Measurements from ENCODE around the gene CEP112.

Gene CEP112

DNA sequence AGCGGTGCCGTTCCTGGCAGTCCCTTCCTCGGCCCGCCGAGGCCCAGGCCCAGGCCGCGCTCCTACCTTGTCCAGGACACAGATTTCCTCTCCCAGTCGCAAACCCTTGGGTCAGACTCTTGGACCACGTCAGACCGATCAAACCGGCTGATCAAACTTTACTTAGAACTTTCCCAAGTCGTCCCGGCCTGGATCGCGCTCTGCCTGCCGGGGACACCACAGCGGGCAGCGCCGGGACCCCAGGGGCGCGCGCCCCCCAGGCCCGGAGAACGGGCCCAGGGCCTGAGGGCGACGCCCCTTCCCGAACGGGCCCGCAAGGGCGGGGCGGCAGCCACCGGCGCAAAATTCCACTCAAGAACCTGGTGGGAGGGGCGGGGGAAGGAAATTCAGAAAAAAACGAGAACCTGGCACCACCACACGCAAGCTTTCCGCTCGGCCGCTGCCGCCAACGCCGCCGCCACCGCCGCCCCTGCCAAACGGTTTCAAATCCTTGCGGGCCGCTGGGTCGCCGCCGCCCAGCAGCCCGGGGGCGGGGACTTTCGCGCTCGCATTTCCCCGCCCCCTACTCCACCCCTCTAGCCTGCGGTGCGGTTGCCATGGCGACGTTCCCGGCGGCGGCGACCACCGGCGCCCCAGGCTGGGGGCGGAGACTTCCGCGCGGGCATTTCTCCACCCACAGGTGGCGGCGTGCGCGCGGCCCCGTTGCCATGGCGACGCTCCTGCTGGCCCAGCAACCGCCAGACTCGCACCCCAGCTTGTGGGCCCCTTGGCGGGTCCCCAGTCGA is at the start of gene CEP112:
Gene CEP112, minus strand, starts transcription at position 541 of the 785 bp plus-strand sequence.
- no peak for FAIRE-seq

DNA sequence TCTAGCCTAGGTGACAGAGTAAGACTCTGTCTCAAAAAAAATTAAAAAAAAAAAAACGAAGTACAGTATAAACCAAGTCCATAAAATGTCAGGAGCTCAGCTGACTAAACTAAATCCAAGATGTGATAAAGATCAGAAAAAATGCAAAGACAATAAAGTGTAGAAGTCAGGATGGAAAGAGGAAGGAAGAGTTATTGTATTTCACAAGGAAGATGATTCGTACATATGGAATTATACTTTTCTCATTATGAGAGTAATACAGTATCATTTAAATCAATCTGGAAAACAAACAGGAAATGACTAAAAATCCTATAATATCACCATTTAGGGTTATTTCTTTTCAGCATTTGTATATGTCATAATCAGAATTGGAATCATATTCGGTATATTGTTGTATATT is 48.7 kb upstream of the CEP112 start:
- no peak for FAIRE-seq

DNA sequence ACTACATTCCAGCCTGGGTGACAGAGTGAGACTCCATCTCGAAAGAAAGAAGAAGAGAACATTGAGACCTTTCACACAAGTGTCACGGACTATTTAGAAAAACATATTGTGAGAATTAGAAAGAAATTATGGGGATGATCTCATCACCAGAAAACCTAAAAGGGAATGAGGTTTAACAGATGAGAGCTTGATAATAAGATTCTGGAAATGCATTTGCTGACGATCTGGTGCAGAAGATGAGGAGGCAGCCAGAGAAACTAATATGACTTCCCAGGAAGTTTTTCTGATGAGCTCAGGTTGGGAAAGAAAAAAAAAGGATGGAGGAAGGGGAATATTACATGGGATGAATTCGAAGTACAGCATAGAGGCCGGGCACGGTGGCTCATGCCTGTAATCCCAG is 48.1 kb upstream of the CEP112 start:
- FAIRE-seq: no peak

DNA sequence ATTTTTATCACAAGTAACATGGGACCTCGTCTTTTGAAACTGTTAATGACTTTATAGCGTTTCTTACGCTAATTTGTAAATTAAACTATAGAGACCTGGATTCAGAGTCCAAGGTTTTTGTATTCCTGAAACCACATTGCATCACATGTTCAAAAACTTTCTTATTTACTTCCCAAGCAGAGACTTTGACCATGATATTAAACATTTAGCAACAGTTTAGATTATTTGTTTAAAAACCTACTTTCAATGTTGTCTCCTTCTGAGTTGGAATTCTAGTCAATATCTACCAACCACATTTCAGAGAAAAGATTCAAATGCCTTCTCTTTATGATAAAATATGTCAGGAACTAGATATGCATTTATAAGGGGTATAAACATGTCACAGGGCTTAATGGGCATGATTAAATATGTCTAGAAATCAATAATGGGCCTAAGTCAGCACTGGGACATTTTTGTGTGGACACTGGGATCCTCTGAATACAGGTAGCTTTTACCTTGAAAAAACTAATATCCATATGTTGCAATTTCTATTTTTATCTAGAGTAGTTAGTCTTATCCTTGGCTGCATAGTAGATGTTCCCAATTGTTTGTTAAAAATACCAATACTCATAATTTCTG is 43.6 kb upstream of the CEP112 start:
- FAIRE-seq: no peak

DNA sequence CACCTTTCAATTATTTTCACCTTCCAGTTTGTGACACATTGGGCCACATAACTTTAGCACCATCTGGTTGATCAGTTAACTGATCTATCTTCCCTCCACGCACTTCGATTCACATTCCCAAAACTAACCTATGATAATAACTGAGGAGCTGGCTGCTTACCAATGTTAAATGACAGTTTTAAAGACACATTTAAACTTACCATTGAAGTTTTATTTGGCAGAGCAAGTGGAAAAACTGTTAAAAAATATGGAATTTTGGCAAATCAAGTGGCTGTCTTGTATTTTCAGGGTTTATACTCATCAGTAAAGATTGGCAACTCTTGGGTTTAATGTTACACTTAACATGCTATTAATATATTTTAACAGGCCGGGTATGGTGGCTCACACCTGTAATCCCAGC is 42.7 kb upstream of the CEP112 start:
- FAIRE-seq: no peak

DNA sequence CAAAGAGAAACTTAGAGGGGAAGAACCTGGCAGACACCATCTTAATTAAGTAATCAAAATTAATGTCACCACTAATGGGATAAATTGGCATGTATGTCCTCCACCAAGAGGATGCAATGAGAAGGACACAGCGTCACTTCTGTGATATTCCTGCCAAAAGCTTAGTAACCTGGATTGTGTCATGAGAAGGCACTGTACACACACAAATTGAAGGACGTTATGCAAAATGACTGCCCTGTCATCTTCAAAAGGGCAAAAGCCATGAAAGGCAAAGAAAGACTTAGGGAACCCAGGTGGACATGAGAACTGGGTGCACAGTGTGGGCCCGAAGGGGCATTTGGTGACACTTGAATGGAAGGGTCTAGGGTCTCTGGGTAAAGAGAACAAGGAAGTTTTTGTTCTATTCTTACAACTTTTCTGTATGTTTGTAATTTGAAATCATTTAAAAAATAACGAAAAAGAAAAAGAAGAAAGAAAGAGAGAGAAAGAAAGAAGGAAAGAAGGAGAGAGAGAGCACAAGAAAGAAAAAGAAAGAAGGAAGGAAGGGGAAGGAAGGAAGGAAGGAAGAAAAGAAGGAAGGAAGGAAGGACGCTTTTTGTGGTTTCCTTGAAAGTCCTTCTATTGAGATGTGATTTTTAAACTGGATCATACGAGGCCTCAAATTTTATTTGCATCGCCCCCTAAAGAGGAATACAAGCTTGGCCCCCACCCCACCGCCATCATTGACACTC is 41.3 kb upstream of the CEP112 start:
- no peak for FAIRE-seq

DNA sequence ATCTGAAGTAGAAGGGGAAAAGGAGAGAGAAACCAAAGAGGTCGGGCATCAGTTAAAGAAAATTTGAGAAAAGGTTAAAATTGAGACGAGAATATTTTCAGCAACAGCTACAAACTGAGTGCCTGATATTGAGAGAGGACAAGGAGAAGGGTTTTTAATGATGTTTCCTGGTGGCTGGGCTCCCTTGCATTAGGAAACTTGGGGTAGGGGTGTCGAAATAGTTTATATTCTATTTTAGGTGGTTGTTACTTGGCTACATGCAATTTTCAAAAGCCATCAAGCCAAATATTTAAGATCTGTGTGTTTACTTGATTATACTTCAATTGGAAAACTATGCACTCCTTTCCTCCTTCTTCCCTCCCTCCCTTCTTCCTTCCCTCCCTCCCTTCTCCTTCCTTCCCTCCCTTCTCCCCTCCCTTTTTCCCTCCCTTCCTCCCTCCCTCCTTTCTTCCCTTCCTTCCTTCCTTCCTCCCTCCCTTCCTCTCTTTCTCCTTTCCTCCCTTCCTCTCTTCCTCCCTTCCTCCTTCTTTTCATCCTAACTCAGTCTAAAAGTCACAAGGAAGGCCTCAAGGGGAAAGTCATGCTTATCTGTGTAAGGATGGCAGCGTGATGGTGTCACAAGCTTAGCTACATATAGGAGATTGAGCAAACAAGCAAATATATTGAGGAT is 39.1 kb upstream of the CEP112 start:
- no peak for FAIRE-seq

DNA sequence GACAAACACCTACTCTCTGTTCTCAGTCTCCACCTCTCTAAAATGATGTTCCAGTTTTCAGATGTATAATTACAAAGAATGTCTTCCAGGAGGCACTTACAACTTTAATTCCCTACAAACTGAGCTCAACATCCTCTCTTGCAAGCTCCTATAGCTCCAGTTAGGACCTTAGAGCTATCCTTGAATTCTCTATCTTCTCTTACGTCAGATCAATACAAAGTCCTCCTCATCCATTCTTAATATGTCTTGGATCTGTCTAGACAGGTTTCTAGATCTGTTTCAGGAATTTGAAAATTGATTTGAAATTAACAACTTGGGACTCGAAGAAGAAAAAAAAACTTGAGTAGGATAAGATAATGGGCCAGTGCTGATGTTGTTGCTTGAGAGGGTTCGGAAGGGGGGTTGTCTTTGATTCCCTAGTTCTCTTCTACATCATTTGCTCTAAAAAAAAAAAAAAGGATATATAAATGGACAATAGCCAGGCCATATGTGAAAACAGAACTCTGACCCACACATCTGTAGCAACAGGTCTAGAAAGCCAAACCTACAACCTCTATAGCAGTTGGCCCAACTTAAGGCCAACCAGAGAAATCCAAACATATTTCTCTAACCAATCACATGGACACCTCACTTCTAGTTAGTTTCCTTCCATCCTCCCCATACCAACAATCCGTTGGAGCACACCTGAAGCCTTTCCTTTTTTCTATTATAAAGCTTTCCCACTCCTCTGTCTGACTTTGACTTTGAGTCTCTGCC is 38.0 kb upstream of the CEP112 start:
- FAIRE-seq: no peak

DNA sequence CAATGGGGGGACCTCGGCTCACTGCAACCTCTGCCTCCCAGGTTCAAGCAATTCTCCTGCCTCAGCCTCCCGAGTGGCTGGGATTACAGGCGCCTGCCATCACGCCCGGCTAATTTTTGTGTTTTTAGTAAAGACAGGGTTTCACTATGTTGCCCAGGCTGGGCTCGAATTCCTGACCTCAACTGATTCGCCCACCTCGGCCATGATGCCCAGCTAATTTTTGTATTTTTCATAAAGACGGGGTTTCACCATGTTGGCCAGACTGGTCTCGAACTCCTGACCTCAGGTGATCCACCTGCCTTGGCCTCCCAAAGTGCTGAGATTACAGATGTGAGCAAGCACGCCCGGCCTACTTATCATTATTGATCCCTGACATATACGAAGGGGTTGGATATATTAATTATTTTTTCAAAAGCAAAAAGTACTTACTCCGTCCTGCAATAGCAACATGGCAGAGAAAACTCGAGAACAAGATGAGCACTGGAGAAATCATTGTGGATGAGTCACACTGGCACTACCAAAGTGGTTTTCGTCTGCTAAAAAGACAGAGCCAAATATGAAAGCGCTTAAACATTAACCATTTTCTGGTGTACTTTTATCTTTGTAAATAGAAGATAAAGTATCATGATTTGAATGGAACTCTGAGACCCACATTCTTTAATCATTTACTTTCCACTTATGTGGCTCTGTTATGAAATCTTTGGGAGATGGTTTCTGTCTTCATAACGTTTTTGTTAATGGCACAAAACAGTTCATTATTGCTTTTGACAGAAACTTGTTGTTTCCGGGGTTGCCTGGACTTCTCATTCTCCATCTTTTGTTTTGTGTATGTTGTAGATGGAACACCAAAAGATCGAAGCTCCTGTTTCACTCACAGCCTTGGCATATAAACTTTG is 37.2 kb upstream of the CEP112 start, which contains the start of gene APOH:
Gene APOH, minus strand, starts transcription at position 529 of the 896 bp plus-strand sequence. Its CDS starts 36 bp downstream, at position 493.
- FAIRE-seq: no peak

DNA sequence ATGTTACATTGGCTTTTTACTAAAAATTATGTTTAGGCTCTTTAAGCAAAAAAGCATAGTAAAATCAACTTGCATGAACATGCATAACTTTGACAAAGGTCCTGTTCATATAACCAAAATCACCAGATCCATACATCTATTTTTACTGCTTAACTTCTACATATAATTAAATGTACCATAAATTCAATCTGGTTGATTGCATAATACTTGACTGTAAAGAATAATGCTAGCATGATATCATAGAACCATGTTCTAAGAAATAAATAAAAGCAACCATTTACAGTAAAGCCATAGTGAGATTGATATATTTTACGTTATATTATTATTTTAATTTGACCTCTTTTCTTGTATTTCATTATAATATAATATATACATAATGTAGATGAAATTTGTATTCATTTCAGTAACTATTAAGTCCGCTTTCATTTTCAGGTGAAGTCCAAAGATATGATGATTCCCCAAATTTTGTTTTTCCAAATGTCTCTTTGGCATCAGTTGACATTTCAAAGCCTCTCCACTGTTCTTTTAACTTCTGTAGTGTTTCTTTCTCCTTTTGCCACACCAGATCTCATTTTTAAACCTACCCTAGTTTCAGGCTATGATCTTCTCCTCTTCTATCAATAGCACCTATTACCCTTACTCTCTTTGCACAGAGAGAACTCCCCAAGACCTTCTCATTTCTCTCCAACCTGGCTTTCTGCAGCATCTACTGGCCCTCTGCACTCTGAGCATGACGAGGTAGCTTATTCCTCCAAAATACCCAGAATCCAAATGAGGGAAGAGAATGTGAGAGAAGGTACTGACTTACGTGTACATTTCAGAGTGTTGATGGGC is 35.5 kb upstream of the CEP112 start:
- no peak for FAIRE-seq

DNA sequence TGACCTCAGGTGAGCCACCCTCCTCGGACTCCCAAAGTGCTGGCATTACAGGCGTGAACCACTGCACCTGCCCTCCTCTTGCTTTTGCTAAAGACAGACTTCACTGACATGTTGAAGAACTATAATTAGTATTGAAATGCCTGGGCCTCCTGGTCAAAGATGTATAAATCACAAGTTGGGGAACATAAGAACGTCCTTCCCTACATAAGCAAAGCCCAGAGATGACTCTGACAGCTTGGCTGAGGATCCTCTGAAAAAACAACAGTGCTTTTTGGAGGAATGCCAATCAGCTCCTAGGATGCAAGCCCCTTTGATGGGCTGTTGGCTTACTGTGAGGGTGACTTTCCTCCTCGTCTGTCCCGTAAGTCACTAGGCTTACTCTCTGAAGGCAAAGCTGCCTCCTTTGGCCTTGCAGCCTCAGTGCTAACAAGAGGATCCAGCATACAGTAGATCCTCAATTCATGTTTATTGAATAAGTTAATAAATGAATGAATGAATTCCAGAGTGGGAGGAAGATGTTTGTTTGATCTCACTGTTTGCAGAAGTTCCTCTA is 30.9 kb upstream of the CEP112 start:
- no peak for FAIRE-seq

DNA sequence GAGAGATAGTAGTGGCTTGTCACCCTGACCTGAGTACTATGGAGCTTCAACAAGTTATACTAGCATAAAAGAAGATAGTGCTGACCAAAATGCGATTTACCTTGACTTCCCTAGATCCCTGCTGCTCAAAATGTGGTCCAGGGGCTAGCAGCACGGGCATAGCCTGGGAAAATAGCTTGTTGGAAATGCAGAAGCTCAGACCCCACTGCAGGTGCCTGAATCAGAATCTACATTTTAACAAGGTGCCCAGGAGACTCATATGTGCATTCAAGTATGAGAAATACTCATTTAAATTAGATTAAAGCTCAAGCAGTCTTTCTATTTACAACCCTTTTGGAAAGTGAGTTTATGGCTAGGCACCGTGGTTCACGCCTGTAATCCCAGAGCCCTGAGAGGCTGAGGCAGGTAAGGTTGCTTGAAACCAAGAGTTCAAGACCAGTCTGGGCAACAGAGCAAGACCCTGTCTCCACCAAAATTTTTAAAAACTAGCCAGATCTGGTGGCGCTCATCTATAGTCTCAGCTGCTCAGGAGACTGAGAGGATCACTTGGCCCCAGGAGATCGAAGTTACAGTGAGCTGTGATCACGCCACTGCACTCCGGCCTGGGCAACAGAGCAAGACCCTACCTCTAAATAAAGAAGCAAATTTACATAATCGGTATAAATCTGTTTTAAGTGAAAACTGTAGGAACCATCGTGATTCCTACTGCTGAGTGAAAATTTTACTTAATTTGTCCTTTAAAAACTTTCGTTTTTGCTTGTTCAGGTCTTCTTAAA is 30.0 kb upstream of the CEP112 start:
- FAIRE-seq: no peak

DNA sequence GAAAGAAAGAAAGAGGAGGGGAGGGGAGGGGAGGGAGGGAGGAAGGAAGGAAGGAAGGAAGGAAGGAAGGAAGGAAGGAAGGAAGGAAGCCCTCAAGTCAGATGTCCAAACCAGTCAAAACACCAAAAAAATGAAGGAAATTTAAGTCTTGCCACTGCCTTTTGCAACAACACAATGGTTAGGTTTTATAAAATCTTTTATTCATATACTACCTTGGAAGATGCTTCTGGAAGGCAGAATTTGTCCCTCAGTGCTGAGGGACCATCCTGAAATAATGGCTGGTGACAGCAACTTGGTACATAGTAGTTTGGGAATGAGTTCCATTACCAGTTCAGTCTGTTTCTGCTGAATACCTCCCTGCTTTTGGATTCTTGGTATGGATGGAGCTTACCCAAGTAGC is 29.4 kb upstream of the CEP112 start:
- no peak for FAIRE-seq

DNA sequence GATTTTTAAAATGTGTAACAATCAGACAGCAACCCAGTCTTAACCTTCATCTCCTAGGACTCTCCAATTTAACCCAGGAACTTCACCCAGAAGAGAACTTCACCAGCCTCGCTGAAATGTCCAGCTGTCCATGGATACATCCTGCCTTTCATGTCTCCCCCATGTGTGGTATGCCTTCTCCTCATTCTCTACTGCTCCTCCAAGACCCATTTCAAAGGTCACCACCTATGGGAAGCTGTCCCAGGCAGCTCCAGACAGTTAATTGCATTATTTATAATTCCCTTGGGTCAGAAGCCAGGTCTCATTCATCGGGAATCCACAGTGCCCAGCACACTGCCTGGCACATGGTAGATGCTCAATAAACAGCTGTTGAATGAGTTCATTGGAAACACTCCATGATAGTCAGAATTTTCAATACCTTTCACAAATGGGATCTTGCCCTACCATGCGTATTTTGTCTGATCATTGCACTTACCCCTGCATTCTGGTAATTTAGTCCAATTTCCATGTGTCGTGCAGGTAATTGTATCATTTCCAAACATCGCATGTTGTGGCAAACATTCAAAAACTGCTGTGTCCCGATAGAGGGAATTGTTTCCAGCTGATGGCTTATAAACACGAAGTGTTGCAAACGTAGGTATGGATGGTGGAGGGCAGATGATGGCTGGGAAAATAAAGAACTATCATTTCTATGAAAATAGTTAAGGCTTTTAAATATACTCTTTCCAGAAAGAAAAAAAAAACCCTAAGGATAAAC is 28.3 kb upstream of the CEP112 start:
- no peak for FAIRE-seq

DNA sequence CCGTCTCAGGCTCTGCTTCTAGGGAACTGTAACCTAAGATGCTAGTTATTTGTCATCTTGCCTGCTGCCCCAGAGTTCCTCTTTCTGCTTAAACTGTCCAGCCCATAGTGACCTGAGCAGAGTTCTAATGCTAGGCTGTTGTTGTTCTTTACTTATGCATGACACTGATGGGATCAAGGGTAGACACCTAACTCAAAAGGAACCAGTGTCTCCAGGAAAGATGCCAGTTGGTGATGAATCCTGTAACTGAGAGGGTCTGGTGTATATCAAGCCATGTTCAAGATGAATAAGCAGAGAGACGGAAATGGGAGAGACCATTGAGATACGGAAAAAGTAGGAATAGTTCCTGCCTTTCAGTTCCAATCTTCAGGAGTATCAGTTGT is 23.6 kb upstream of the CEP112 start:
- FAIRE-seq: no peak

DNA sequence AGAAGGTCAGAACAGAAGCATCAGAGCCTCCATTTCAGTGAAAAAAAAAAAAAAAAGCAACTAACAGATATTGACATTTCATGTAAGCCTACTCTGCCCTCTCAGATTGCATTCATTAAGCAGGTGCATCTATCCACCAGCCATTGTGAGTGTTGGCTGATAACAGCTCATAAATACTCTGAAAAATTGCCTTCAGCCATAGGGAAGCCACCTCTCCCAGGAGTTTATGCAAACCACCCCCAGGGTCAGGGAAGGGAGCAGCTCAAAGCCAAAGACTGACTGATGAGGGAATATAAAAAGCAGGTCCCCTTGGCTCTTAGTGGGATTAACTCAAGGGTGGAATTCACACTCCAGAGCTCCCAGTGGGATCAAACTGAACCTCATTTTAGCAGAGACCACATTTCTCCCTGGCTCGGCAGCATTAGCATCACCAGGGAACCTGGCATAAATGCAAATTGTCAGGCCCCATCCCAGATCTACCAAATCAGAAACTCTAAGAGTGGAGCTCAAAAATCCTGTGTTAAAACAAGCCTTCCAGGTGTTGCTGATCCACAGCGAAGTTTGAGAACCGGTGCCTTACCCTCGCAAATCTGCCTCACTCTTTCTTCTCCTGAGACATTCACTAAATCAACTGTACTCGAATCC is 23.1 kb upstream of the CEP112 start:
- no peak for FAIRE-seq

DNA sequence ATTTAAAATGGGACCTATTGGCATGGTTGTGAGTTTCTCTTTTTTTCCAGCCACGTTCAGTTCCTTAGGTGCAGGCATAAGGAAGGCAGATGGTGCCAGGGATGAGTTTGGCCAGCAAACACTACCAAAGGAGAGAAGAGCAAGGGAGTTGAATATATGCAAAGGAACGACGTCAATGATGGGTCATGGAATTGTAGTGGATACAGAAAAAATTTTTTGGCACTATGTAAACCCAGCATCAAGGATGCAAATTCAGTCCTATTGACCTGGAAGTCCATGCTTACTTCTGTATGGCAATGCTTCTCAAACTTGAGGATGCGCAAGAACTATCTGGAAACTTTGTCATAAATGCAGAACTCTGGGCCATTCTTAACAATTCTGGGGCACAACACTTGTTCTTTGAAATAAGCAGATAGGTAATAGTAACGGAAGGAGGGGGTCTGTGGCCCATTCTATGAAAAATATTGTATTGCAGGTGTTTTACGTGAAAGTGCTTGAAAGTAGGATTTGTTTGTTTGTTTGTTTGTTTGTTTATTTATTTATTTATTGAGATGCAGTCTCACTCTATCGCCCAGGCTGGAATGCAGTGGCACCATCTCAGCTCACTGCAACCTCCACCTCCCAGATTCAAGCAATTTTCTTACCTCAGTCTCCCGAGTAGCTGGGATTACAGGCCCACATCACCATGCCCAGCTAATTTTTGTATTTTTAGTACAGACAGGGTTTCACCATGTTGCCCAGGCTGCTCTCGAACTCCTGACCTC is 19.3 kb upstream of the CEP112 start:
- FAIRE-seq: no peak

Data from TTC549 (cell line).